GM23338 (cell line): ENCODE measurements around the gene EFHD2.
"Not testable (repeated sequence)": the region's sequence is repeated elsewhere in the genome, so short reads cannot be mapped to it uniquely, and the experiment has no call there.

ENCODE experiments used
- CREB1 ChIP-seq: fragments of 250-450 bp; sonication (Bioruptor Pico); IDR thresholded peaks from 2 replicates; pipeline ENCODE4 v1.5.0; 2020; ENCODE audit warnings: low read depth, mild to moderate bottlenecking, moderate library complexity
- CTCF ChIP-seq, 2 experiments: fragments of 200-600 bp in 1 of 2; sonication (generic) in 1 of 2; conservative IDR thresholded peaks; 2 replicates each; pipeline versions ENCODE4 v1.5.1 to v1.6.1; 2016 to 2017; ENCODE audit warnings: antibody characterized with exemption in 2 of 2, low read depth in 2 of 2, mild to moderate bottlenecking in 2 of 2, moderate library complexity in 1 of 2
- ETS1 ChIP-seq: IDR thresholded peaks from 2 replicates; pipeline ENCODE4 v1.6.1; 2016; ENCODE audit warnings: antibody characterized with exemption
- EZH2 ChIP-seq: fragments of 200-600 bp; sonication (generic); IDR thresholded peaks from one replicate; pipeline ENCODE4 v1.8.0; 2017; ENCODE audit warnings: antibody characterized with exemption, mild to moderate bottlenecking, low read depth; ENCODE audit not compliant: unreplicated experiment
- EZH2phosphoT487 ChIP-seq: fragments of 200-600 bp; sonication (generic); IDR thresholded peaks from one replicate; pipeline ENCODE4 v1.8.1; 2018; ENCODE audit warnings: antibody characterized with exemption; ENCODE audit not compliant: unreplicated experiment
- JUNB ChIP-seq: IDR thresholded peaks from one replicate; pipeline ENCODE4 v1.6.1; 2016; ENCODE audit warnings: antibody characterized with exemption; ENCODE audit not compliant: unreplicated experiment
- POLR2AphosphoS5 ChIP-seq: IDR thresholded peaks from 2 replicates; pipeline ENCODE4 v1.6.1; 2016; ENCODE audit warnings: antibody characterized with exemption, low read depth
- STAT1 ChIP-seq: IDR thresholded peaks from one replicate; pipeline ENCODE4 v1.6.1; 2016; ENCODE audit warnings: antibody characterized with exemption; ENCODE audit not compliant: unreplicated experiment
- ZNF114 ChIP-seq: fragments of 250-450 bp; sonication (Bioruptor Pico); IDR thresholded peaks from 2 replicates; pipeline ENCODE4 v1.5.0; 2020; ENCODE audit warnings: mild to moderate bottlenecking, moderate library complexity
- ZNF462 ChIP-seq: fragments of 250-450 bp; sonication (Bioruptor Pico); IDR thresholded peaks from 2 replicates; pipeline ENCODE4 v1.5.0; 2020; ENCODE audit warnings: mild to moderate bottlenecking, moderate library complexity
- TF ChIP-seq, protein P1 (sequence below): IDR thresholded peaks from one replicate; pipeline ENCODE4 v1.6.1; 2018; ENCODE audit warnings: antibody characterized with exemption; ENCODE audit not compliant: unreplicated experiment

- TF ChIP-seq EZH2; CREB1 (CRISPR knock-in tag); CTCF (conservative IDR thresholded peaks at IDR 0.05; ENCODE audit: low read depth in 2 of 2); EZH2phosphoT487; POLR2AphosphoS5; ETS1; STAT1; ZNF114; JUNB; ZNF462 (CRISPR knock-in tag): not testable (repeated sequence)
- TF ChIP-seq, protein P1, sequence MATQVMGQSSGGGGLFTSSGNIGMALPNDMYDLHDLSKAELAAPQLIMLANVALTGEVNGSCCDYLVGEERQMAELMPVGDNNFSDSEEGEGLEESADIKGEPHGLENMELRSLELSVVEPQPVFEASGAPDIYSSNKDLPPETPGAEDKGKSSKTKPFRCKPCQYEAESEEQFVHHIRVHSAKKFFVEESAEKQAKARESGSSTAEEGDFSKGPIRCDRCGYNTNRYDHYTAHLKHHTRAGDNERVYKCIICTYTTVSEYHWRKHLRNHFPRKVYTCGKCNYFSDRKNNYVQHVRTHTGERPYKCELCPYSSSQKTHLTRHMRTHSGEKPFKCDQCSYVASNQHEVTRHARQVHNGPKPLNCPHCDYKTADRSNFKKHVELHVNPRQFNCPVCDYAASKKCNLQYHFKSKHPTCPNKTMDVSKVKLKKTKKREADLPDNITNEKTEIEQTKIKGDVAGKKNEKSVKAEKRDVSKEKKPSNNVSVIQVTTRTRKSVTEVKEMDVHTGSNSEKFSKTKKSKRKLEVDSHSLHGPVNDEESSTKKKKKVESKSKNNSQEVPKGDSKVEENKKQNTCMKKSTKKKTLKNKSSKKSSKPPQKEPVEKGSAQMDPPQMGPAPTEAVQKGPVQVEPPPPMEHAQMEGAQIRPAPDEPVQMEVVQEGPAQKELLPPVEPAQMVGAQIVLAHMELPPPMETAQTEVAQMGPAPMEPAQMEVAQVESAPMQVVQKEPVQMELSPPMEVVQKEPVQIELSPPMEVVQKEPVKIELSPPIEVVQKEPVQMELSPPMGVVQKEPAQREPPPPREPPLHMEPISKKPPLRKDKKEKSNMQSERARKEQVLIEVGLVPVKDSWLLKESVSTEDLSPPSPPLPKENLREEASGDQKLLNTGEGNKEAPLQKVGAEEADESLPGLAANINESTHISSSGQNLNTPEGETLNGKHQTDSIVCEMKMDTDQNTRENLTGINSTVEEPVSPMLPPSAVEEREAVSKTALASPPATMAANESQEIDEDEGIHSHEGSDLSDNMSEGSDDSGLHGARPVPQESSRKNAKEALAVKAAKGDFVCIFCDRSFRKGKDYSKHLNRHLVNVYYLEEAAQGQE: not testable (repeated sequence)
These were observed 30.5 kb upstream of the EFHD2 start for GRCh38 chr1:15379151-15379550.
